HL-60 (cell line): ENCODE data around the gene STT3B.

Experiments used
- POLR2AphosphoS5 ChIP-seq: IDR thresholded peaks from 2 replicates; pipeline ENCODE4 v1.6.1; 2012; ENCODE audit warnings: low read depth
- SPI1 ChIP-seq: IDR thresholded peaks from 2 replicates; pipeline ENCODE4 v1.6.1; 2012; ENCODE audit warnings: low read depth, mild to moderate bottlenecking, borderline replicate concordance
- TF ChIP-seq, protein P1 (sequence below): IDR thresholded peaks from one replicate; pipeline ENCODE4 v1.5.1; 2011; ENCODE audit warnings: low read length, control low read depth, inconsistent platforms; ENCODE audit not compliant: insufficient read depth

DNA sequence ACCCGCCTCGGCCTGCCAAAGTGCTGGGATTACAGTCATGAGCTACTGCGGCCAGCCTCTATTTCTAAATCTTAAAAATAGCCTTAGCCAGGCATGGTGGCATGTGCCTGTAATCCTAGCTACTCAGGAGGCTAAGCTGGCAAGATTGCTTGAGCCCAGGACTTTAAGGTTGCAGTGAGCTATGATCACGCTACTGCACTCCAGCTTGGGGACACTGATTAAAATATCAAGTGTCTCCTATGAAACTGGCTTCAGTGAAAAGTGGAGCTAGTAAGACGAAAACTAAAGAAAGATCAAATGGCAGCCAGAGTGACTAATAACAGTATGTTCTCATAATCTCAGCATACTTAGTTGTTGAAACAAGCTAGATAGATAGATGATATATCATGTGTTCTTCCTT, 112.5 kb downstream of the STT3B start:
- TF ChIP-seq POLR2AphosphoS5 (no peak), SPI1 (no peak)
- TF ChIP-seq, protein P1, sequence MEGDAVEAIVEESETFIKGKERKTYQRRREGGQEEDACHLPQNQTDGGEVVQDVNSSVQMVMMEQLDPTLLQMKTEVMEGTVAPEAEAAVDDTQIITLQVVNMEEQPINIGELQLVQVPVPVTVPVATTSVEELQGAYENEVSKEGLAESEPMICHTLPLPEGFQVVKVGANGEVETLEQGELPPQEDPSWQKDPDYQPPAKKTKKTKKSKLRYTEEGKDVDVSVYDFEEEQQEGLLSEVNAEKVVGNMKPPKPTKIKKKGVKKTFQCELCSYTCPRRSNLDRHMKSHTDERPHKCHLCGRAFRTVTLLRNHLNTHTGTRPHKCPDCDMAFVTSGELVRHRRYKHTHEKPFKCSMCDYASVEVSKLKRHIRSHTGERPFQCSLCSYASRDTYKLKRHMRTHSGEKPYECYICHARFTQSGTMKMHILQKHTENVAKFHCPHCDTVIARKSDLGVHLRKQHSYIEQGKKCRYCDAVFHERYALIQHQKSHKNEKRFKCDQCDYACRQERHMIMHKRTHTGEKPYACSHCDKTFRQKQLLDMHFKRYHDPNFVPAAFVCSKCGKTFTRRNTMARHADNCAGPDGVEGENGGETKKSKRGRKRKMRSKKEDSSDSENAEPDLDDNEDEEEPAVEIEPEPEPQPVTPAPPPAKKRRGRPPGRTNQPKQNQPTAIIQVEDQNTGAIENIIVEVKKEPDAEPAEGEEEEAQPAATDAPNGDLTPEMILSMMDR = no peak
